CD8-positive, alpha-beta memory T cell (primary cell): ENCODE data around the gene ZNF326. TPM values are rescaled to one million over a fixed set of nuclear protein-coding genes. Genes with fewer than 3 reads are reported as not detected.

Experiments used
- CTCF ChIA-PET: fragments of 350-600 bp; sonication (Branson Sonifier 250); formaldehyde crosslinking; loops from one replicate; lab custom pipeline; 2021; ENCODE audit warnings: antibody characterized with exemption; lab: Charles Lee
- POLR2A ChIA-PET: fragments of 350-600 bp; sonication (Branson Sonifier 250); formaldehyde crosslinking; loops from one replicate; lab custom pipeline; 2021; ENCODE audit warnings: antibody characterized with exemption; lab: Charles Lee
- DNase-seq, 5 donors: peaks; one replicate each; pipeline versions ENCODE4 v3.0.0 to v3.0.0-alpha.2; 2020 to 2022; ENCODE audit warnings: mixed read lengths in 1 of 5
- H3K27ac ChIP-seq: one replicate; pipeline ENCODE4 v1.7.0; 2013; ENCODE audit warnings: low read depth, mild to moderate bottlenecking, low read length, moderate library complexity
- H3K27me3 ChIP-seq: 2 replicates; pipeline ENCODE4 v1.7.0; 2013; ENCODE audit warnings: low read length, mild to moderate bottlenecking; ENCODE audit not compliant: insufficient read depth, poor library complexity, severe bottlenecking
- H3K36me3 ChIP-seq: 2 replicates; pipeline ENCODE4 v1.7.0; 2013; ENCODE audit warnings: mild to moderate bottlenecking, low read length, moderate library complexity; ENCODE audit not compliant: insufficient read depth
- H3K4me1 ChIP-seq: 2 replicates; pipeline ENCODE4 v1.7.0; 2013; ENCODE audit warnings: mild to moderate bottlenecking, low read length, moderate library complexity; ENCODE audit not compliant: insufficient read depth
- H3K4me3 ChIP-seq: 2 replicates; pipeline ENCODE4 v1.7.0; 2013; ENCODE audit warnings: mild to moderate bottlenecking, low read length
- H3K9me3 ChIP-seq: 2 replicates; pipeline ENCODE4 v1.7.0; 2013; ENCODE audit warnings: mild to moderate bottlenecking, low read length
- H3K27ac Mint-ChIP-seq, 8 donors: one replicate each; pipeline ENCODE4 v1.8.0; 2020 to 2021; ENCODE audit warnings: mixed read lengths in 8 of 8, mild to moderate bottlenecking in 6 of 8, inconsistent platforms in 3 of 8, moderate library complexity in 3 of 8
- H3K27me3 Mint-ChIP-seq, 2 donors: one replicate each; pipeline ENCODE4 v1.8.0; 2020 to 2021; ENCODE audit warnings: mixed read lengths in 2 of 2, mild to moderate bottlenecking in 1 of 2, moderate library complexity in 1 of 2
- H3K36me3 Mint-ChIP-seq, 3 donors: one replicate each; pipeline ENCODE4 v1.8.0; 2020 to 2021; ENCODE audit warnings: mixed read lengths in 3 of 3, inconsistent platforms in 1 of 3, mild to moderate bottlenecking in 1 of 3
- H3K4me1 Mint-ChIP-seq, 3 donors: one replicate each; pipeline ENCODE4 v1.8.0; 2020 to 2021; ENCODE audit warnings: mixed read lengths in 3 of 3, inconsistent platforms in 1 of 3, mild to moderate bottlenecking in 1 of 3
- H3K4me3 Mint-ChIP-seq, 7 donors: one replicate each; pipeline ENCODE4 v1.8.0; 2020 to 2021; ENCODE audit warnings: mixed read lengths in 7 of 7, mild to moderate bottlenecking in 6 of 7, moderate library complexity in 4 of 7, inconsistent platforms in 2 of 7
- H3K9me3 Mint-ChIP-seq, 5 donors: one replicate each; pipeline ENCODE4 v1.8.0; 2020 to 2022; ENCODE audit warnings: mixed read lengths in 5 of 5, mild to moderate bottlenecking in 3 of 5, moderate library complexity in 2 of 5, inconsistent platforms in 1 of 5
- polyA plus RNA-seq: library from polyadenylated mRNA; unstranded; fragments of 300-500 nt; fragmentation: Illumina TruSeq; gene quantifications from one replicate; pipeline ENCODE4 v1.2.3, GENCODE V29; 2021
- total RNA-seq, 2 experiments: library from RNA; stranded (reverse); gene quantifications; one replicate each; pipeline ENCODE4 v1.2.3, GENCODE V29; 2021

ZNF326 gene
- total and polyA plus RNA-seq, 3 experiments from 2014 or later: 5.0 to 26.4 (median 26.2) TPM

DNA sequence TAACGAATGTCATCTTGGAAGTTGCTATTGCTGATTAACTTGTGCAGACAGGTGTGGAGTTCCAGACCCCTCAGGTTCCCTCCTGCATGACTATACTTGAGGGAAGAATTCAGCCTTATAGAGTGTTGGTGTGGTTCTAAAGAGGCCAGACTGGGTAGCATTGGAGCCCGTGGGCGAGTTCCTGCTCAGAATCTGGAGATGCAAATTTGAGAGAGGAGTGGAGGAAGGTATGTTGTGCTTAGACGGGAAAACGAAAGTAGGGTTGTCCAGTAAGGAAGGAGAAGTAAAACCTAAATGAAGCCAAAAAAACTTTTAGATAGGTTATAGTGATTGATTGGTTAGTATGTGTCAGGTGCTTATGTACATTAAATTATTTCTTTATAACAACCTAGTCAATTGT lies 79.2 kb downstream of the ZNF326 start:
- Mint-ChIP-seq H3K4me3 (peak overlapping the region in 1 of 7 donors; percentile 18), H3K9me3 (peaks cover 0 to 5% (median 0%) of the 10 kb centered on the region in 5 donors), H3K27ac (no peak overlapping the region), H3K27me3 (peaks cover 14 to 36% of the 10 kb centered on the region in 2 donors), H3K4me1 (peaks cover 0 to 2% (median 0%) of the 10 kb centered on the region in 3 donors), H3K36me3 (no peaks in the 10 kb centered on the region)
- H3K27me3 ChIP-seq: peaks cover 6% of the 10 kb centered on the region
- no peaks in the 10 kb centered on the region for H3K4me1 ChIP-seq
- no peaks in the 10 kb centered on the region for H3K36me3 ChIP-seq
- DNase-seq: no peak
- no peaks in the 10 kb centered on the region for H3K9me3 ChIP-seq
- H3K27ac ChIP-seq: no peak overlapping the region
- no peak overlapping the region for H3K4me3 ChIP-seq
- ChIA-PET CTCF (no interaction called here), POLR2A (no interaction called here)

DNA sequence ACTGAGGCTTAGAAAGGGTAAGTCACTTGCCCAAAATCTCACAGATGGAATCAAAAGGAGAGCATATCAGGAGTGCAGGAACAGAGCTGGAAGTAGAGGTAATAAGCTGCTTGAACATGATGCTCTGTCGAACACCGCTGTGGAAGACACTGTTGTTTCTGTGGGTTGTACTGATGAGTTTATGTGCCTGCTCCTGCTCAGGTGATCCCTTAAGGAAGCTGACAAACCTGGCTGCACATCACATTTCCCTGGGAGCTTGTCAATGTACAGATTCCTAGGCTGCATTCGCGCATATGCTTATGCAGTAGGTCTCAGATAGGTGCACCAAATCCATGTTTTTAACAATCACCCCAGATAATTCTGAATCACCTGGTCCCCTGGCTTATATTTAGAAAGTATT lies 79.7 kb downstream of the ZNF326 start:
- Mint-ChIP-seq H3K36me3 (no peaks in the 10 kb centered on the region), H3K27ac (no peak overlapping the region)
- CTCF ChIA-PET: no interaction called here

DNA sequence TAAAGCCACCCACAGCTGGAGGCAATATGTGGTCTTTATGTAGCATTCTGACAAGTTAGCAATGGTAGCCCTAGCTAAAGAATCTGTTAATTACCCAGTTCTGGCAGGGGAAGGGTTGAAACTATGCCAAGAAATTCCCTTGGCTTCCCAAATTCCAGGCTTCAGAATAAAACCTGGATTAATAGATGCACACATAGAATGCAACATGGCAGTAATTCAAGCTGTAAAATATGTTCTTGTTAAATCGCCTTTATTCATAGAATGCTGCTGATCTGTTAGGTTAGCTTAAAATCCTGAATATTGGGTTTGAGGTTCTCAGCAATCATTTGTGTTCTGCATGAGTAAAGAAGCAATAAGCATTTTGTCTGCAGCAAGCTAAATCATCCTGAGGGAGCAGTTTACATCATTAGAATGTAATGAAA lies 80.1 kb downstream of the ZNF326 start:
- CTCF ChIA-PET: no interaction called here
- Histone ChIP-seq H3K36me3 (no peaks in the 10 kb centered on the region), H3K4me3 (no peak overlapping the region), H3K9me3 (no peaks in the 10 kb centered on the region), H3K27me3 (peaks cover 6% of the 10 kb centered on the region), H3K4me1 (no peaks in the 10 kb centered on the region), H3K27ac (no peak overlapping the region)
- Mint-ChIP-seq H3K4me1 (peaks cover 0 to 2% (median 0%) of the 10 kb centered on the region in 3 donors), H3K9me3 (peaks cover 0 to 5% (median 0%) of the 10 kb centered on the region in 5 donors), H3K36me3 (no peaks in the 10 kb centered on the region), H3K4me3 (no peak overlapping the region), H3K27ac (no peak overlapping the region), H3K27me3 (peaks cover 12 to 32% of the 10 kb centered on the region in 2 donors)
- POLR2A ChIA-PET: no interaction called here
- DNase-seq: no peak

More for the DNA sequence above, 79.7 kb downstream of the ZNF326 start:
- Histone ChIP-seq H3K36me3 (no peaks in the 10 kb centered on the region), H3K4me3 (no peak overlapping the region), H3K4me1 (no peaks in the 10 kb centered on the region), H3K9me3 (no peaks in the 10 kb centered on the region), H3K27me3 (peaks cover 6% of the 10 kb centered on the region), H3K27ac (no peak overlapping the region)
- Mint-ChIP-seq H3K4me1 (peaks cover 0 to 2% (median 0%) of the 10 kb centered on the region in 3 donors), H3K9me3 (peaks cover 0 to 5% (median 0%) of the 10 kb centered on the region in 5 donors), H3K4me3 (no peak overlapping the region), H3K27me3 (peaks cover 16 to 36% of the 10 kb centered on the region in 2 donors)
- no peak for DNase-seq
- POLR2A ChIA-PET: no interaction called here

DNA sequence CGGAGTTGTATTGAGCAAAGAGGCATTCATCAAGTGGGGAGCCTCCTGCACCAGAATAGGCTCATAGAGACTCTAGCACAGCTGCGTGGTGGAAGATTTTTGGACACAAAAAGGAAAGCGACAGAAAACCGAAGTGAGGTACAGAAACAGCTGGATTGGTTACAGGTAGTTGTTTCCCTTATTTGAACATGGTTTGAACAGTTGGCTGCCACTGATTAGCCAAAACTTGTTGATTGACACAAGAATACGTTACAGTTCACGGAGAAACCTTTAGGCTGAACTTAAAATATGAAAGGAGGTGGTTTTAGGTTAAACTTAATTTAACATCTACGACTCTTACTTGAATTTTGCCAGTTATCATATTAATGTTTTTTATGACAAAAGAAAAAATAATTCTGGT lies 89.1 kb downstream of the ZNF326 start:
- Mint-ChIP-seq H3K9me3 (no peaks in the 10 kb centered on the region), H3K27me3 (peaks cover 13 to 38% of the 10 kb centered on the region in 2 donors), H3K27ac (no peak overlapping the region), H3K36me3 (no peaks in the 10 kb centered on the region), H3K4me1 (no peaks in the 10 kb centered on the region), H3K4me3 (no peak overlapping the region)
- ChIA-PET POLR2A (no interaction called here), CTCF (no interaction called here)
- DNase-seq: no peak
- Histone ChIP-seq H3K9me3 (no peaks in the 10 kb centered on the region), H3K4me3 (no peak overlapping the region), H3K27me3 (no peaks in the 10 kb centered on the region), H3K36me3 (no peaks in the 10 kb centered on the region), H3K4me1 (no peaks in the 10 kb centered on the region), H3K27ac (no peak overlapping the region)

Other genes with a start within 250 kb of the ZNF326 start
- gene LRRC8D, start 174.1 kb upstream of the ZNF326 start, total RNA-seq: 10 to 100 TPM; 39.0 to 41.9 TPM
- gene LRRC8D, start 174.1 kb upstream of the ZNF326 start, polyA plus RNA-seq: 56.3 TPM